NCI-H1930 (cell line): ENCODE results near the gene CLCNKA.
"Not testable (repeated sequence)": the region's sequence is repeated elsewhere in the genome, so short reads cannot be mapped to it uniquely, and the experiment has no call there.

Source experiments
- DNase-seq, 2 experiments: peaks; one replicate each; lab custom pipeline; 2025; lab: John Stamatoyannopoulos, UW

CLCNKA gene

GRCh38 chr1:16021681-16022080 lies at the start of gene CLCNKA:
CLCNKA (plus strand) TSS chr1:16022036; CDS start chr1:16022620, 584 bp downstream.
- DNase-seq: no peak

- no peak for DNase-seq
Observed at GRCh38 chr1:15972409-15972808, 49.4 kb upstream of the CLCNKA start.

- no peak for DNase-seq
Observed at GRCh38 chr1:15973772-15974171, 48.1 kb upstream of the CLCNKA start.

- no peak for DNase-seq
Observed at GRCh38 chr1:15974855-15975254, 47.0 kb upstream of the CLCNKA start.

- DNase-seq: peak; percentile 67 to 68
Observed at GRCh38 chr1:15975358-15975804, 46.5 kb upstream of the CLCNKA start.

- DNase-seq: peak; percentile 93 to 94
Observed at GRCh38 chr1:15975805-15976680, 45.8 kb upstream of the CLCNKA start, which contains the start of gene ZBTB17. ZBTB17 (minus strand) TSS chr1:15976101; CDS start chr1:15948495, 27,606 bp downstream.

GRCh38 chr1:15977947-15978346 lies 43.9 kb upstream of the CLCNKA start:
- DNase-seq: not testable (repeated sequence)

GRCh38 chr1:15981679-15982078 lies 40.2 kb upstream of the CLCNKA start:
- DNase-seq: no peak

- DNase-seq: no peak
Observed at GRCh38 chr1:15983275-15983674, 38.6 kb upstream of the CLCNKA start.

GRCh38 chr1:15985611-15986297 lies 36.1 kb upstream of the CLCNKA start:
- DNase-seq: no peak

- DNase-seq: no peak
Observed at GRCh38 chr1:15988856-15989736, 32.7 kb upstream of the CLCNKA start.

- DNase-seq: no peak
Observed at GRCh38 chr1:15989776-15990175, 32.1 kb upstream of the CLCNKA start.

GRCh38 chr1:15991427-15992186 lies 30.2 kb upstream of the CLCNKA start:
- no peak for DNase-seq

- no peak for DNase-seq
Observed at GRCh38 chr1:15992187-15992553, 29.7 kb upstream of the CLCNKA start.

GRCh38 chr1:15992582-15993500 lies 29.0 kb upstream of the CLCNKA start:
- DNase-seq: no peak

GRCh38 chr1:15993666-15994065 lies 28.2 kb upstream of the CLCNKA start:
- no peak for DNase-seq

GRCh38 chr1:15994081-15994480 lies 27.8 kb upstream of the CLCNKA start:
- DNase-seq: no peak

GRCh38 chr1:15994590-15995351 lies 27.1 kb upstream of the CLCNKA start:
- DNase-seq: no peak

- DNase-seq: no peak
Observed at GRCh38 chr1:15997076-15997585, 24.7 kb upstream of the CLCNKA start.
